GM21367 (cell line): ENCODE data around the gene KRT82.
"Not testable (repeated sequence)": the region's sequence is repeated elsewhere in the genome, so short reads cannot be mapped to it uniquely, and the experiment has no call there.

Experiments
- ATAC-seq: cut with Tn5 transposase; IDR thresholded peaks from one replicate; pipeline ENCODE4 v1.9.1; 2021; ENCODE audit not compliant: unreplicated experiment

Gene KRT82

GRCh38 chr12:52405922-52406385, at the start of gene KRT82:
TSS of gene KRT82 (minus strand) at chr12:52406335. CDS start at chr12:52406277, 58 bp downstream.
- no peak for ATAC-seq

- ATAC-seq = no peak
Observed at GRCh38 chr12:52455821-52456220, 49.7 kb upstream of the KRT82 start.

GRCh38 chr12:52454411-52455201, 48.5 kb upstream of the KRT82 start:
- no peak for ATAC-seq

- ATAC-seq = no peak
Observed at GRCh38 chr12:52452101-52452500, 46.0 kb upstream of the KRT82 start, which contains the start of gene KRT6B. TSS of gene KRT6B (minus strand) at chr12:52452146. CDS start at chr12:52452078, 68 bp downstream.

- ATAC-seq = no peak
Observed at GRCh38 chr12:52448228-52448627, 42.1 kb upstream of the KRT82 start.

GRCh38 chr12:52447196-52447595, 41.1 kb upstream of the KRT82 start:
- ATAC-seq = not testable (repeated sequence)

GRCh38 chr12:52446367-52447045, 40.4 kb upstream of the KRT82 start:
- ATAC-seq = no peak

- no peak for ATAC-seq
Observed at GRCh38 chr12:52445876-52446275, 39.7 kb upstream of the KRT82 start.

GRCh38 chr12:52444647-52445595, 38.8 kb upstream of the KRT82 start:
- no peak for ATAC-seq

GRCh38 chr12:52443966-52444365, 37.8 kb upstream of the KRT82 start:
- no peak for ATAC-seq

GRCh38 chr12:52442600-52443061, 36.5 kb upstream of the KRT82 start:
- ATAC-seq = no peak

GRCh38 chr12:52441320-52441911, 35.3 kb upstream of the KRT82 start:
- ATAC-seq = no peak

- no peak for ATAC-seq
Observed at GRCh38 chr12:52440821-52441319, 34.7 kb upstream of the KRT82 start.

GRCh38 chr12:52439845-52440244, 33.7 kb upstream of the KRT82 start:
- ATAC-seq = no peak

- ATAC-seq = no peak
Observed at GRCh38 chr12:52439420-52439819, 33.3 kb upstream of the KRT82 start.

GRCh38 chr12:52438305-52439301, 32.5 kb upstream of the KRT82 start:
- ATAC-seq = no peak

- ATAC-seq = no peak
Observed at GRCh38 chr12:52437508-52437907, 31.4 kb upstream of the KRT82 start.

GRCh38 chr12:52436828-52437474, 30.8 kb upstream of the KRT82 start:
- no peak for ATAC-seq
